HepG2 (cell line): Measurements from ENCODE around the gene TM9SF2. TPM values are rescaled to one million over a fixed set of nuclear protein-coding genes. Genes with fewer than 3 reads are reported as not detected.
A peak's percentile ranks its signal among the peaks of the same experiment; 100 is the strongest.

Source experiments
- BRCA1 ChIP-seq: sonication (generic); formaldehyde crosslinking; IDR thresholded peaks from 2 replicates; pipeline ENCODE4 v1.4.0; 2020; ENCODE audit warnings: missing genetic modification reagents
- DR1 ChIP-seq: sonication (generic); formaldehyde crosslinking; IDR thresholded peaks from 2 replicates; pipeline ENCODE4 v1.8.0; 2021; ENCODE audit warnings: mild to moderate bottlenecking, missing genetic modification reagents, inconsistent platforms
- ETV5 ChIP-seq: IDR thresholded peaks from 2 replicates; pipeline ENCODE4 v1.6.1; 2018; ENCODE audit warnings: missing biosample characterization, missing genetic modification reagents, inconsistent platforms, borderline replicate concordance
- GMEB2 ChIP-seq: IDR thresholded peaks from 2 replicates; pipeline ENCODE4 v1.6.1; 2016; ENCODE audit warnings: missing biosample characterization, missing genetic modification reagents, low read depth
- HNF4A ChIP-seq: sonication (generic); formaldehyde crosslinking; IDR thresholded peaks from 2 replicates; pipeline ENCODE4 v1.4.0; 2020; ENCODE audit warnings: missing genetic modification reagents
- HOXA5 ChIP-seq: sonication (generic); formaldehyde crosslinking; IDR thresholded peaks from 2 replicates; pipeline ENCODE4 v1.4.0; 2020; ENCODE audit warnings: missing genetic modification reagents
- MAFG ChIP-seq: sonication (generic); formaldehyde crosslinking; IDR thresholded peaks from 2 replicates; pipeline ENCODE4 v1.5.1; 2020; ENCODE audit warnings: mild to moderate bottlenecking, missing genetic modification reagents
- MIXL1 ChIP-seq: IDR thresholded peaks from 2 replicates; pipeline ENCODE4 v1.6.1; 2016
- MTA1 ChIP-seq: sonication (generic); formaldehyde crosslinking; IDR thresholded peaks from 2 replicates; pipeline ENCODE4 v1.4.0; 2020; ENCODE audit warnings: missing genetic modification reagents, mild to moderate bottlenecking, borderline replicate concordance
- POLR2AphosphoS2 ChIP-seq: IDR thresholded peaks from 2 replicates; pipeline ENCODE4 v1.6.1; 2011; ENCODE audit warnings: low read depth, low read length, improper control_type of control experiment
- STAT6 ChIP-seq: sonication (generic); formaldehyde crosslinking; IDR thresholded peaks from 2 replicates; pipeline ENCODE4 v1.4.0; 2020; ENCODE audit warnings: missing genetic modification reagents, mild to moderate bottlenecking, borderline replicate concordance
- SYNCRIP ChIP-seq: fragments of 200-400 bp; formaldehyde crosslinking; IDR thresholded peaks from 2 replicates; pipeline ENCODE4 v1.6.1; 2018; ENCODE audit warnings: mild to moderate bottlenecking, low read depth, low read length; ENCODE audit not compliant: insufficient read depth
- TGIF2 ChIP-seq: IDR thresholded peaks from 2 replicates; pipeline ENCODE4 v1.6.1; 2016; ENCODE audit warnings: control low read depth, missing compliant biosample characterization
- XRCC5 ChIP-seq: fragments of 200-400 bp; formaldehyde crosslinking; optimal IDR thresholded peaks from 2 replicates; pipeline ENCODE3; 2017; ENCODE audit warnings: mild to moderate bottlenecking, low read length
- ZFP36 ChIP-seq: fragments of 150-350 bp; IDR thresholded peaks from 2 replicates; pipeline ENCODE4 v1.6.1; 2018; ENCODE audit warnings: borderline replicate concordance, low read length, low read depth; ENCODE audit not compliant: partially characterized antibody
- ZFX ChIP-seq: sonication (generic); formaldehyde crosslinking; IDR thresholded peaks from 2 replicates; pipeline ENCODE4 v1.4.0; 2020; ENCODE audit warnings: mild to moderate bottlenecking, low read depth, missing genetic modification reagents, moderate library complexity
- ZNF292 ChIP-seq: sonication (generic); formaldehyde crosslinking; IDR thresholded peaks from 2 replicates; pipeline ENCODE4 v1.8.1; 2022; ENCODE audit warnings: mild to moderate bottlenecking, low read depth, missing genetic modification reagents, borderline replicate concordance
- ZNF3 ChIP-seq: IDR thresholded peaks from 2 replicates; pipeline ENCODE4 v1.7.0; 2017; ENCODE audit warnings: inconsistent platforms
- ZNF451 ChIP-seq: sonication (generic); formaldehyde crosslinking; IDR thresholded peaks from 2 replicates; pipeline ENCODE4 v1.5.0; 2020; ENCODE audit warnings: mild to moderate bottlenecking, missing genetic modification reagents
- ZNF614 ChIP-seq: IDR thresholded peaks from 2 replicates; pipeline ENCODE4 v1.6.1; 2018; ENCODE audit warnings: missing biosample characterization, missing genetic modification reagents, inconsistent platforms, borderline replicate concordance
- ZNF703 ChIP-seq: sonication (generic); formaldehyde crosslinking; IDR thresholded peaks from 2 replicates; pipeline ENCODE4 v1.5.1; 2020; ENCODE audit warnings: missing genetic modification reagents, mild to moderate bottlenecking, moderate library complexity, borderline replicate concordance
- ZNF878 ChIP-seq: sonication (generic); formaldehyde crosslinking; IDR thresholded peaks from 2 replicates; pipeline ENCODE4 v1.8.1; 2023; ENCODE audit warnings: mild to moderate bottlenecking, missing genetic modification reagents, moderate library complexity
- polyA plus RNA-seq, 8 experiments: library from polyadenylated mRNA; depleted of rRNA in 3 of 8; stranded (reverse) in 7 of 8; unstranded in 1 of 8; fragments of >200 nt; fragmentation: Illumina TruSeq in 4 of 8; extraction: Trizol in 4 of 8; gene quantifications; 2 replicates each; pipeline versions ENCODE4 v1.2.1 to v1.2.3, GENCODE V29; 2011 to 2016; ENCODE audit warnings: low read depth in 4 of 8, missing spikeins in 1 of 8, mixed read lengths in 1 of 8; ENCODE audit not compliant: insufficient read depth in 1 of 8
- total RNA-seq, 5 experiments: library from RNA; depleted of rRNA; stranded (reverse); fragments of >200 nt; fragmentation: Illumina TruSeq; extraction: Trizol; gene quantifications; 2 replicates each; pipeline ENCODE4 v1.2.3, GENCODE V29; 2016; ENCODE audit warnings: low read depth in 1 of 5
- TF ChIP-seq, protein P1 (sequence below): sonication (generic); formaldehyde crosslinking; IDR thresholded peaks from 2 replicates; pipeline ENCODE4 v1.8.1; 2023; ENCODE audit warnings: missing genetic modification reagents, mild to moderate bottlenecking, borderline replicate concordance

TM9SF2 gene
- total and polyA plus RNA-seq, 2 of the 13 experiments (the other 11 are each of a cell fraction or from before 2014, with no cell fraction given) = 94.1 to 123 TPM

- TF ChIP-seq STAT6 (CRISPR knock-in tag) (0 out of 2 replicates have a peak, but pooled peaks have one; percentile 44), ZNF451 (CRISPR knock-in tag) (no peak), ZNF614 (peak; percentile 74; the same call in 1 of the 2 replicates), ZNF878 (CRISPR knock-in tag) (no peak), TGIF2 (CRISPR knock-in tag) (peak; percentile 25; the same call in 1 of the 2 replicates), SYNCRIP (no peak), XRCC5 (peak; percentile 20), ZNF3 (CRISPR knock-in tag) (no peak), ETV5 (CRISPR knock-in tag) (peak; percentile 42; the same call in 1 of the 2 replicates), ZFP36 (no peak), GMEB2 (CRISPR knock-in tag) (no peak), ZNF292 (CRISPR knock-in tag) (peak; percentile 94), BRCA1 (peak; percentile 18; the same call in 1 of the 2 replicates), HNF4A (CRISPR knock-in tag) (peak; percentile 79), POLR2AphosphoS2 (no peak), MIXL1 (peak; percentile 81), HOXA5 (CRISPR knock-in tag) (no peak), DR1 (CRISPR knock-in tag) (0 out of 2 replicates have a peak, but pooled peaks have one; percentile 37), MTA1 (peak; percentile 49; the same call in 1 of the 2 replicates), ZNF703 (CRISPR knock-in tag) (peak; percentile 76; the same call in 1 of the 2 replicates), ZFX (CRISPR knock-in tag) (peak; percentile 60), MAFG (no peak)
- TF ChIP-seq, protein P1, sequence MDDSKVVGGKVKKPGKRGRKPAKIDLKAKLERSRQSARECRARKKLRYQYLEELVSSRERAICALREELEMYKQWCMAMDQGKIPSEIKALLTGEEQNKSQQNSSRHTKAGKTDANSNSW (CRISPR knock-in tag) = no peak
Observed at GRCh38 chr13:99605420-99606323, 104.4 kb downstream of the TM9SF2 start (continued).
